Effector CD8-positive, alpha-beta T cell (primary cell): ENCODE results near the gene RPS6KA2.
A peak's percentile ranks its signal among the peaks of the same experiment; 100 is the strongest.
"Not testable (repeated sequence)": the region's sequence is repeated elsewhere in the genome, so short reads cannot be mapped to it uniquely, and the experiment has no call there.

ENCODE experiments used
- DNase-seq: peaks from one replicate; lab custom pipeline; 2025; lab: John Stamatoyannopoulos, UW

Gene RPS6KA2

DNA sequence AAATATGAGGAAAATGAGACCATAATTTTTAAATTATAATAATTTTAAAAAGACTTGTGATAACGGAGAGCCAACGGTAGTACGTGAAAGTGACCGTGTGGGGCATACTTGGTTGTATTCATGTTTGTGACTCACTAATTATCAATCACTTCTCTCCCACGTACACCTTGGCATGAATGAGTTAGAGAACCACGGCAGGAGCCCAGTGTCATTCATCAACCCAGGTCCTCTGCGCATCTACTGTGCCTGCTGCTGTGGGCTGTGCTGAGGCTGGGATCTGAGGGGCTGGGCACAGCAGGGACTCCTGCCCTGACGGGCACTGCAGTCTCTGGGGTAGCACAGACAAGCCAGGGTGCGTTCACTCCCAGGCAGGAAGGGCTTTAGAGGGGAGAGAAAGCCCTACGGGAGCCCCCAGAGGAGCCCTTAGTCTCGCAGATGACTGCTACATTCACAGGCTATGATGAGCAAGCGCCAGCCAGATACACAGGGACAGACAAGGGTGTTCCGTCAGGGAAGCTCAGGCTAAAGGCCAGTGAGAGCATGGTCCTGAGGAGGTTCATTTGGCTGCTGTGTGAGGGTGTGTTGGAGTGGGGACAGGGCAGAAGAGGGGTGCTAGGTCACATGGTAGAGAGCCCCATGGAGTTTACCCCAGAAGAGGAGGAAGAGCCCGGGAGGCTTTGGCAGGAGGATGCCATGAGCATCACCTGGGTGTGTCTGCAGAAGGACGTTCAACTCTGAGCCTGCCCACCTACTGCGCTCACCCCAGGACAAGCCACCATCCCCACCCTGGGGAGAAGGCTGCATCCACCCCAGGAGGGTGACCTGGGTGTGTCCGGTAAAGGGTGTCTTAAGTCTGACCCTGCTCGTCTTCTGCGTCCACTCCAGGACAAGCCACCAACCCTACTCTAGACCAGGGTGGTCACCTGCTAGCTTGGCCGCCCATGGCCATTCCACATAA is 8.2 kb upstream of the RPS6KA2 start:
- DNase-seq = no peak

DNA sequence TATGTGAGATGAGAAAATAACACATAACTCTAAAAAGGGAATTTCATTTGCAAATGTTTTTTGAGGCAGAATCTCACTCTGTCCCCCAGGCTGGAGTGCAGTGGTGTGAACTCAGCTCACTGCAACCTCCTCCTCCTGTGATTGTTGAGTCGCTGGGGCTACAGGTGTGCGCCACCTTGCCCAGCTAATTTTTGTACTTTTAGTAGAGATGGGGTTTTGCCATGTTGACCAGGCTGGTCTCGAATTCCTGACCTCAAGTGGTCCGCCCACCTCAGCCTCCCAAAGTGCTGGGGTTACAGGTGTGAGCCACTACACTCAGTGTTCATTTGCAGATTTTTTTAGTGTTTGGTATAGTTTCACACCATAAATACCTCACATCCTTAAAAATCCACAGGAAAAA is 7.5 kb upstream of the RPS6KA2 start:
- DNase-seq = not testable (repeated sequence)

DNA sequence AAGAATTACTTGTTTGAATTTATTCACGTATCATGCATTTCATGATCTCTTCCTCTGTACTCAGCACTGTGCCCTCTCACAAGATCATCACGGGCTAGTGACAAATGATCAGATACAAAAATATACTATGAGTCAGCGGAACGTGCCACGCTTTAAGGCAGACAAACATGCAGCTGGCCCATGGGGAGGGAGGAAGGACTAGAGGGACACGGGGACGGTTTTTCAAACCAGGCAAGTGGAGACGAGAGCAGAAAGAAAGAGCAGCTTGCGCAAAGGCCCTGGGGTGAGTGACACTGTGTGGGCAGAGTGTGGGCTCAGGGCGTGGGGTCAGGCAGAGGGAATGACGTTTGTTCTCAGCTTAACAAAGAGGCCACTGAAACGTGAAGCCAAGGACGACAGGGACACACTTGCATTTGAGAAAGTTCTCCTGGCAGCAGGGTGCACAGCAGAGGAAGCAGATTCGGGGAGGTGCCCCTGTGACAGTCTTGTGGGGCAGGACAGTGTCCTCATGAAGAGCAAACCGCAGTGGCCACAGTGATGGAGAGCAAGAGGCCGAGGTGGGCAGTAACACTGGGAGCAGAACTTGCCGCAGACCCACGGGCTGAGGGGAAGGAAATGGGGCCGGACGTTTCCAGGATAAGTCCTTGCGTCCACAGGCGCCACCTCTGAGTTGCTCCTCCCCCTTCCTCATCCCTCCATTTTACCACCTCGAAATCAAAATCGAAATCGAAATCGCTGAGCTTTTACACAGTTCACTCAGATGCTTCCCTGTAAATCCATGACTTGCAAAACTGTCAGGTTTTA is 6.9 kb upstream of the RPS6KA2 start:
- no peak for DNase-seq

DNA sequence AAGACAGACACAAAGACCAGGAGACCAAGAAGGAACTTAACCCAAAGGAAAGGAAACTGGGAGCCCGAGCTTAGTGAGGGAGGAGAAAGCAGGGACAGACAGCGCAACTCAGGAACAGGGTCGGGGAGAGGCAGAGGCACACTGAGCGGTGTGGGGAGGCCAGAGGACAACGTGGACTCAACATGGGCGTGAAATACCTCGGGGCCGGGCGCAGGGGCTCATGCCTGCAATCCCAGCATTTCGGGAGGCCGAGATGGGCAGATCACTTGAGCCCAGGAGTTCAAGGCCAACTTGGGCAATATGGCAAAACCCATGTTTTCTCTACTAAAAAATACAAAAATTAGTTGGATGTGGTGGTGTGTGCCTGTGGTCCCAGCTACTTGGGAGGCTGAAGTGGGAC is 5.7 kb upstream of the RPS6KA2 start:
- no peak for DNase-seq

DNA sequence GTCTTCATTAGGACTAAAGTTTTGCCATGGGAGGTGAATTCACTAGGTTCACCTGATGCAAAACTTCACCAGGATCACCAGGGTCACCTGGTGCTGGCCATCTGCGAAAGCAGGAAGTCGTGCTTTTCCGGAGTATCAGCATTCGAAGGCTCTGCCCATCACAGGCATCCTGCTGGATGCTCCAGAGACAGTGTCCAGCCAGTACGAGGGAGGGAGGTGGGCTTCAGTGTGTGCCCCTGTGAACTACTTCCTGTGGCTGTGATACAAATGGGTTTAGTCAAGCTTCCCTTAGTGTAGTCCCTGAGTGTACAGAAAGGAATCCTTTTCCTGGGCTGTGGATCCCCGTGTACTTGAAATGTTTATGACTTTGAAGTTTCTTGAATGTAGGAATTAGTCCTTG is 3.4 kb upstream of the RPS6KA2 start:
- no peak for DNase-seq

DNA sequence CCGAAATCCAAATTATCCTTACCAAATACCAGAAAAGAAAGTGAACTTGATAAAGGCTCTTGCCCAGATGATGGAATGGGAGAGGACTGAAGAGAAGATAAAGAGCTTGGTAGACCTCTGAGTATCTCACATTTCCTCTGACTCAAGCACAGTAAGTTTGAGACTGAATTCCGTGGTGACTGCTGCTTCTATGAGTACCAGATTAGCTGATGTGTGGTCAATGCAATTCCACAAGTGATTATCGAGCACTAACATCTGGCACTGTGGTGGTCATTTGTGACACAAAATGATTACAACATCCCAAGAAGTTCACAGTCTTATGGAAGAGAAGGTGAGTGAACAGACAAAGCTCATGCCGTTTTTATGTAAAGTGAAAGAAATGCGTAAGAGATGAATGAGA is 2.6 kb upstream of the RPS6KA2 start:
- DNase-seq = no peak

DNA sequence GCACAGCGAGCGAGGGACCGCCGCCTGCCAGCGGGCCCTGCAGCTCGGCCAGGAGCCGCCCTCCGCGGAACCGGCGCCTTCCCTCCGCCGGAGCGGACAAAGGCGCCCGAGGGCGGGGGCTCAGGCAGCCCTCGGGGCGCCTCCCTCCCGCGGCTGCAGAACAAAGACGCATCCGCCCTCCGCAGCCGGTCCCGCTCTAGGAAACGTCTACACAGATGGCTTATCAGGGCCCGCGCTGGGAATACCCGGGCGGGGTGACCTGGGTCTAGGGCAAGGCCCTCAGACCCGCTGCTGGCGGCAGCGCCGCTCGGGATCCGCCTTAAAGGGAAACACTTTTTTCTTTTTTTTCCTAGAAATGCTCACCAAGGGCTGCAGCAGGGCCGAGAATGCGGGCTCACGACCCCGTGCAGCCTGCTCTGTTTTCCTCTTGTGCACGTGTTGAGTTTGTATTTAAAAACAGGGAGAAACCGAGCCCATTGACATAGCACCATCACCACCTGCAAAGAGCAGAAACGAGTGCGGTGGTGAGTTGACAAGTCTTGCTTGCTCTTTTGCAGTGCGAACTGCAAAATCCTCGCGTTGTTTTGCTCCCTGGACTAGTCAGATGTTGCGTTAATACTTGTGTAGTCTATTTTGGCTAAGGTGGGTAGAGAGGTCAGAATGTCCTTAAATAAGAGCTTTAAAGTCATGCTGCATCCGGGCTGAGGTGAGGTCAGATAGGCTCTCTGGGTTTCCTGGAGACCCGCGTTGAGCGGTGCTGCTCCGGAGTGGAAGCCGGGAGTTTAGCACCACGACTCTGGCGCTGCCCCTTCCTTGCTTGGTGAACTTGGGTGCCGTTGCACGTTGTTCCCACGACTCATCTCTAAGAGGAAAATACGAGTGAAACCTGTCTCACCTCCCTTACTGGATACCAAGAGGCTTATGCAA is 1.1 kb upstream of the RPS6KA2 start:
- DNase-seq = peak; percentile 49

DNA sequence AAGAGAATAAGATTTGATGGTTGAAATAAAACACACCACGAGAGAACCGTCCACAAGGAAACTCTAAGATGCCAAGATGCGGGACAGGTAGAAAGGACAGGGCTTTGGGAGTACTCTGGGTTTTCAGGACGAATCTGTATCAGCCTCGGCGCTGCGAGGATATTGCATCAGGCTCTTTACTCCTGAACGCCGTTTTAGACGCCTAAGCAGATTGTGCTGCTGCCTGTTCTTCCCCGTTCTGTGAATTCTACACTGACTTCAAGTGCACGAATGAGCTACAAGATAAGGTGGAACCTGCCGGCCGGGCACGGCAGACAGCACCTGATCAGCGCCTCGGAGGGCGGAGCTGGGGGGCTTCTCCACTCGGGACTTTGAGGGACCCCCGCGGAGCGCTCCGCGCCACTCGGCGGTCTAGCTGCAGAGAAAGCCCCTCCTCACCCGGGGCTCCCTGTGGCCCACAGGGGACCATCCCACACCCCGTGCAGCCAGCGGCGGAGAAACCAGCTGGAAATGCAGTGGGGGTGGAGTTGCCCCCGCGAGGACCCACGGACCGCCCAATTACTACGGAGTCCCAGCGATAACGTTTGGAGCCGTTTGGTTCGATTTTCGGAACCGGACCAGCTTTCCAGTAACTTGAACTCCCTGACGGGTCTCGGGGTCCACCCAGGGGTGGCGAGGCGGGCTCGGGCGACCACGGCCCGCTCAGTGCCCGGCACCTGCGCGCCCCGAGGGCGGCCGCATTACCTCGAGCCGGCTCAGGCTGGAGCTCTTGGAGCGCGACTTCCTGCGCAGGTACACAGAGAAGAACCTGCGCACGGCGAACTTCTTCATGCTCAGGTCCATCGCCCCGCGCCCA is 646 bp downstream of the RPS6KA2 start:
- peak; percentile 12 for DNase-seq

DNA sequence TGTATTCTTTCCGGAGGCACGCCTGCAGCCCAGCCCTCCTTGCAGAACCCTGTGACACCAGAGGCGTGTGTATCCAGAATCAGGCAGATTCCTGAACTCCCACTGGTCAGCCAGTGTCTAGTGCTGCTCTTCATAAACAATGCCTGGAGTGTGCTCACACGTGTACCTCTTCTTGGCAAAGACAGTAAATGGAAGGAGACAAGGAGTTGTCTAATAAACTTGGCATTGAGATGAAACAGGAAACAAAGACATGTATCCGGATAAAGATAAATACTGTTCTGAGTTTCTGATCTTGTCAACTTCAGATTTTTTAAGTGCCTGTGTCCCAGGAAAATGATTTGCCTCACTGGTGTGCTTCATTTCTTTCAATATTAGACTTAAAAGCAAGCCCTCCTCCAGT is 1.7 kb downstream of the RPS6KA2 start:
- no peak for DNase-seq

DNA sequence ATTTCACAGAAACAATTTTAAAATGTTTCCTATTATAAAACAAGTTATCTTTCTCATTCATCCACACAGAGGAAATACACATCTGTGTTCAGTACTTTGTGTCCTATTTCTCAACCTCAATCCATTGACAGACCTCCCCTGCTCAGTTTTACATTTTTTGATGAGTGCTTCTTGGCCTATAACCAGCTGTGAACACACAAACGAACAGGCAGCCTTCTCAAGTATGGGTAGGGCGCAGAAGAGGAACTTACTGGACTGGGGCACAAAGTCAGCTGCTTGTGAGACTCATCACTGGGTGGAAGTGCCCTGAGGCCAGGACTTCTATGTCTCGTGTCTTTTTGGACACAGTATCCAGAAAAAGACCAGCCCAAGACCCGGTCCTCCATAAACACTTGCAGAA is 2.8 kb downstream of the RPS6KA2 start:
- DNase-seq = no peak

DNA sequence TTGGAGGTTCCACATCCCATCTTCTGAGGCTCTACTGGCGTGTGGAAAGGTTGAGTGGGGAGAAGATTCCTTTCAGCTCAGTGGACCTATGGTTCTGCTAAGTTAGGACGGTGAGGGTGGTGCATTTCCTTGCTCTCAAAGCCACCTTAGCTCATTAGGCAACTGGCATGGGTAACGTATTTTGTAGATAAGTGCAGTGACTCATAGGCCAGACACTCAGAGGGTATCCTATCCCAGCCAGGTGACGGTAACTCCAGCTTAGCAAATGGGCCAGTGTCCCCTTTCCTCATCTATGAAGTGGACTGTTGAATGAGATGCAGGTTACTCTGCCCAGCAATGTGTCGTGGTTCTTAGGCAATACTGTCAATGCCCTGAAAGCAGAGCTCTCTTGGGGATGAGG is 3.7 kb downstream of the RPS6KA2 start:
- no peak for DNase-seq

DNA sequence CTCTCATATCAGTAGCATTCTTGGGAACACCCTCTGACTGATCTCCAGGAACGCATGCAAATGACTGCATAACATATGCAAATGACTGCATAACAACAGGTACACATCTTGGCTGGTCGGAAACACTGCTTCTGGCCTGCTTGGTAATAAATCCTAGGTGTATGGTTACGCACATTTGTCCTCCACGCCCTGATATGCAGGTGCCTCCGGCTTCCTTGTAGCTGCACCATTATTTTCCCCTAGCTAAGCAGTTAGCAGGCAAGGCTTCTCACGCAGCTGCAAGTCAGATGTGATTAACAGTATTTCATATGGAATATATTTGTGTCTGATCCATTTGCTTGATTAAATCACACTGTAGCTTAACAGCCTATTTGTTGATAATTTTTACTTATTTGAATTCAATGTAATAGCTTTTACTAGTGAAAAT is 5.9 kb downstream of the RPS6KA2 start:
- no peak for DNase-seq

DNA sequence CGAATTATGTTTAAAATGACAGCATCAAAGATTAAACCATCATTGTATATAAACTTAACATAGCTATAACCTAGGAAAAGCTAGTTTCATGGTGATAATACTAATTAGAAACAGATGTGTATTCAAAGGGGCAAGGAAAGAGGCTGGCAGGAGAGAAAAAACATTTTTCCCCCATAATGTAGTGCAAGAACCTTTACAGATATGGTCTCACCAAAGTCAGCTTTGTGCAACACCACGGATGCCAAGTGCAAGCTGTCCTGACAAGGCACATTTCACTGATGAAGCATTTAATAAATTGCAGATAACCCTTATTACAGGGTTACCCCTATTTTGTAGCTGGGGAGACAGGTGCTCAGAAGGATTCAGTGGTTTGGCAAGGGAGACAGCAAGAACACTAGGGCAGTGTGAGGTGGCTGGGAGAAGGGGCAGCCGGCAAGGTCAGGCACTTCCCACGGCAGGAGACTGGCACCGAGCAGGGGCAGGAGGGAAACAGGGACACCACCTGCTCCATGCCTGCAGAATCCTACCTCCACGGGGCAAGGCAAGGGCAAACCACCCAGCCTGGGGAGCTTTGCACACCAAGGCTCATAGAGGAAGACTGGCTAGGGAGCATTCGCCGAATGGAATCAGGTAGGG is 6.5 kb downstream of the RPS6KA2 start:
- no peak for DNase-seq

DNA sequence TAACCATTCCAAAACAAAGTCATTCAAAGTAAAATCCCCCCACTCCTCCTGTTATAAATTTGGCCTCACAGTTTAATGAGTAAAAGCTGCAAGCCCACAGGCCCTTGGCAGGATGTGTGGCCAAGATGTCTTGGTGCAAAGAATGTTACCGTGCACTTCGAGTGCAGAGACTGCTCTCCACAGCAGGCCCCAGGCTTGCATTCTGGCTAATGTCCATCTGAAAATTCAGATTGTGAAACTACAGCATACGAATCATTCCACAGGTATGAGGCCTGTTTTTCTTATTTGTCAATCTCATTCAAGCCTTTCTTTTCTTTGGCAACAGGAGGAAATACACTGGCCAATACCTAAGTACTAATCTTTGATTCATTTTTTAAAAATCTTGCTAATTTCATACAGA is 7.1 kb downstream of the RPS6KA2 start:
- no peak for DNase-seq

DNA sequence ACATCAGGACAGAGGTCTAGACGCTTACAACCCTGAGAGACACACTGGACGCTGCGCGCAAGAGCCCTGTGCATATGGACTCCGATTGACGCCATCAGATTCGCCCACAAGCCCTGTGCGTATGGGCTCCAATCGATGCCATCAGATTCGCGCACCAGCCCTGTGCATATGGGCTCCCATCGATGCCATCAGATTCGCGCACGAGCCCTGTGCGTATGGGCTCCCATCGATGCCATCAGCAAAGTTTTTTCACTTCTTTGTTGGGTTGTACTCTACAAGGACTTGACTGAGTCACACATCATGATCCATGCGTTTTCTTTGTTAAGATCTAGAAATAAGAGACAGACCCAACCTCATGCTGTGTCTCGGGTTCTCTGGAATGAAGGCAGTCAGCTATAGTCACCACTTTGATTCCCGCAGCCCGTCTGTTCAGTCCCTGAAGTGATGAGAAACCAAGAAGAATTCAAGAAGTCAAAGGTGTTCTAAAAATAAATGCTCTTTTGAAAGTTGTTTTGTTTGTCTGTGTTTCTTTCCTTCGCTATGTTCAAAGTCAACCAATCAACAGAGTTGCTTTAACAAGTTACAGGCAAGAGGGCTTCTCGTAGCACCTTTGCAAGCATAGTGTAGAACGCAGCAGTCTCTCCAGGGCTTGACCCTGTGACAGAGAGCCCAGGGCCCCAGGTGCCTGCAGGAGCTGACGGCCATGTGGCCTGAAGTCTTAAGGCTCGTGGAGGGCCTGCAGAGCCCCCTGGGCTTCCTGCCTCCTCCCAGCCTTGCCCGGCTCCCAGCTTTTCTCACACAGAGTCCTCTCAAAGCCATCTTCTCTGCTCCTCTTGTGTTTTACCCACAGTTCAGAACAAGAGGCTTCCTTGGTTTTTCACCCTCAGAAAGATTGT is 7.9 kb downstream of the RPS6KA2 start:
- no peak for DNase-seq

DNA sequence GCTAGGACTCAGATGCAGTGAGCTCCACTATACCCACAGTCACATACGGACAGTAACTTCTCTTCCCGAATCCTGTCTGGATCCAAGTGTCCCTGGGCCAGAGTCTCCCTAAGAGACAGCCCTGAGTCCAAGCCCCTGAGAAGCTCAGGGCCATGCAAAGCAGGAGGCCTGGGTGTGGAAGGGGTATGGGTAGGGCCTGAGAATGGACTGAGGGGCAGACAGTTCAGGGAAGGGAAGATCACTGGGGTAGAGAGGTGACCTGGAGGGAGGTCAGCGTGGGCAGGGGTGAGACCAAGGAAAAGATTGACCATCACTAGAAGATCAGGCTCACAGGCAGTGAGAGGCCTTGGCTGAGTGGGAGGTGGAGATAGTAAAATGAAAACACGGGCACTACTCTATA is 8.8 kb downstream of the RPS6KA2 start:
- DNase-seq = no peak

DNA sequence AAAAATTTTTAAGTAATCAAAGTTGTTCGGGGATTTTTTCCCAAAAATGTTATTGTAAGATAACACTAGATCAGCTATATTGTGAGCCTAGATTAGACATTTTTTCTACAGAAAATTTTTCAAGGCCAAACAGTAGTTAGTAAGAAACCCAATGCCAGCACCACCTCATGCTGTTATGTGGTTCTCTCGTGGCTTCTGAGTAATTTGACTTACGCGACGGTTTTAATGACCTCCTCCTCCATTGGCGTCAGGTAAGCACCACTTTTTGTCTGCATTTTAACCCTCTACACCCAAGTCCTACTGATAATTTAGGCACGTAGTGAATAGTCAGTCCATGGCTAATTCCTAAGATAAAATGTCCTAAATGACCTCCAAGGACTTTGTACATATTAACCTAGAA is 9.7 kb downstream of the RPS6KA2 start:
- no peak for DNase-seq

DNA sequence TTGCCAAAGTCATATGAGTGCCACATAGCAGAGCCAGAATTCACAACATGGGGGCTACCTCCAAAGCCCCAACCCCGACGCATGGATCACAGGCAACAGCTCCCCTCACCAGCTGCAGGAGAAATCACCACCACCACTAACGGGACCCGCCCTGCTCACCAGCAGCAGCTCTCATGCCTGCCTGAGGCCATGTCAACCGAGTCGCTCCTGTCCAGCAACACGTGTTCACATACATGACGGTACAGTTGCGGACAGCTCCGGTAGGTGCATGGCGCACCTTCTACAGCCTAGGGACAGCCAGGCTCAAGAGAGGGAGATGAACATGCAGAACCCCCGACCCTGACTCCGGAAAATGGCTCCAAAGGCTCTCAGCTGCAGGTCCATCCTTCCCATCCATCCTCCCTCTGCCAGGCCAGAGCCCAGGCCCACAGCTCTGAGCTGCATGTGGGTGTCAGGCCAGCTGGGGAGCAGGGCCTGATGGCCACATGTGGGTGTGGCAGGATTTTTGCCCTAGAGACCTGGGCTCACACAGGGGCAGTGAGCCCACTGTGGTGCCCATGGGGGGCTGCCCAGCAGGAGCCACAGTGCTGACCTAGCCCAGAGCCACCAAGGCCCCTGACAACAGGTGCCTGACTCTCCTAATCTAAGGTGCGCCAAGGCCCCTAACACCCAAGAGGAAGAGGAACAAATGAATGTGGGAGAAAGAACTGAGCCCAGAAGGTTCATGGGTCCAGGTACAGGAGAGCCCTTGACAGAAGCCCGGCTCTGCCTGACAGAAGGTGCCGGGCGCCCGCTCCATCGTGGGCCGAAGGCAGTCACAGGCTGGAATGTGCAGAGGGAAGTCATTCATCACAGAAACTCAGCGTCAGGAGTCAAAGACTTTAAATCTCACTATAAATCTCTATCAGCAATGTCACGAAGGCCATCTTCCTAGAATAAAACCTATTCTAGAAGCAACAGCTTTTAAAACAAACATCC is 10.5 kb downstream of the RPS6KA2 start:
- no peak for DNase-seq
